HCT116 (cell line): ENCODE data around the gene UBE2D2. TPM values are rescaled to one million over a fixed set of nuclear protein-coding genes. Genes with fewer than 3 reads are reported as not detected.

Experiments
- ATAC-seq: fragments of 200-7000 bp; cut with Tn5 transposase; 2 replicates; pipeline ENCODE4 v1.9.1; 2020; ENCODE audit warnings: mild to moderate bottlenecking, moderate library complexity
- BruUV-seq: library from RNA; stranded (reverse); fragments of 400-500 nt; replicated peaks from 2 replicates; lab custom pipeline; 2021; lab: Mats Ljungman, UMichigan
- CTCF ChIA-PET: fragments of 300-600 bp; sonication (Branson Sonifier 250); formaldehyde crosslinking; loops from one replicate; lab custom pipeline; 2021; ENCODE audit warnings: antibody characterized with exemption; lab: Charles Lee
- POLR2A ChIA-PET: fragments of 300-600, 350-600 bp; sonication (Branson Sonifier 250); formaldehyde crosslinking; loops from one replicate; lab custom pipeline; 2021; ENCODE audit warnings: antibody characterized with exemption; lab: Charles Lee
- RAD21 ChIA-PET, 2 experiments: fragments of 300-600 bp; sonication (Branson Sonifier 250); formaldehyde crosslinking; loops; one replicate each; lab custom pipeline; 2023; ENCODE audit warnings: low total read pairs in 2 of 2; ENCODE audit not compliant: uncharacterized antibody in 2 of 2, unreplicated experiment in 2 of 2, low non-redundant PET in 1 of 2; lab: Charles Lee
- DNase-seq: peaks from one replicate; pipeline ENCODE4 v3.0.0-alpha.2; 2010; ENCODE audit warnings: low read depth, low spot score
- H2AFZ ChIP-seq: fragments of 200-600 bp; shearing (Covaris generic), sonication (generic); 2 replicates; pipeline ENCODE4 v1.6.1; 2017; ENCODE audit warnings: low read depth, mixed run types, mixed read lengths, antibody characterized with exemption, low read length; ENCODE audit not compliant: poor library complexity, severe bottlenecking
- H3K27ac ChIP-seq: 2 replicates; pipeline ENCODE4 v1.5.1; 2012; ENCODE audit warnings: low read depth, low read length
- H3K27me3 ChIP-seq: fragments of 200-600 bp; sonication (generic); 2 replicates; pipeline ENCODE4 v1.6.1; 2016; ENCODE audit warnings: mixed run types, low read length, mixed read lengths; ENCODE audit not compliant: insufficient read depth
- H3K36me3 ChIP-seq, 2 experiments: fragments of 200-500 bp in 1 of 2; fragments of 200-600 bp in 1 of 2; sonication (Bioruptor generic) in 1 of 2; sonication (generic) in 1 of 2; 2 replicates each; pipeline versions ENCODE4 v1.5.1 to v1.6.1; 2014 to 2016; ENCODE audit warnings: low read length in 2 of 2, inconsistent platforms in 1 of 2, mixed read lengths in 1 of 2, mixed run types in 1 of 2; ENCODE audit not compliant: insufficient read depth in 2 of 2, control insufficient read depth in 1 of 2
- H3K4me1 ChIP-seq, 2 experiments: fragments of 200-600 bp in 1 of 2; sonication (generic) in 1 of 2; 2 replicates each; pipeline versions ENCODE4 v1.5.1 to v1.6.1; 2012 to 2017; ENCODE audit warnings: low read length in 2 of 2, inconsistent platforms in 1 of 2, mild to moderate bottlenecking in 1 of 2, mixed read lengths in 1 of 2, mixed run types in 1 of 2, moderate library complexity in 1 of 2; ENCODE audit not compliant: insufficient read depth in 2 of 2, control insufficient read depth in 1 of 2
- H3K4me2 ChIP-seq: fragments of 200-600 bp; sonication (generic); 2 replicates; pipeline ENCODE4 v1.6.1; 2017; ENCODE audit warnings: mixed run types, low read length, mixed read lengths
- H3K4me3 ChIP-seq, 2 experiments: fragments of 200-600 bp in 1 of 2; sonication (generic) in 1 of 2; replicated peaks in 1 of 2; 2 replicates each; pipeline ENCODE4 v1.5.1; 2011 to 2016; ENCODE audit warnings: low read length in 2 of 2, control low read depth in 1 of 2, low read depth in 1 of 2, mild to moderate bottlenecking in 1 of 2, mixed read lengths in 1 of 2, mixed run types in 1 of 2
- H3K79me2 ChIP-seq: fragments of 200-600 bp; sonication (generic); 2 replicates; pipeline ENCODE4 v1.6.1; 2017; ENCODE audit warnings: mild to moderate bottlenecking, mixed run types, low read length, moderate library complexity, mixed read lengths; ENCODE audit not compliant: insufficient read depth
- H3K9ac ChIP-seq: fragments of 200-600 bp; sonication (generic); 2 replicates; pipeline ENCODE4 v1.6.1; 2016; ENCODE audit warnings: low read length, mixed read lengths
- H3K9me2 ChIP-seq: fragments of 200-600 bp; sonication (generic), shearing (Covaris generic); 2 replicates; pipeline ENCODE4 v1.6.1; 2017; ENCODE audit warnings: mixed run types, mild to moderate bottlenecking, moderate library complexity; ENCODE audit not compliant: insufficient read depth
- H3K9me3 ChIP-seq, 2 experiments: fragments of 200-500 bp in 1 of 2; fragments of 200-600 bp in 1 of 2; sonication (Bioruptor generic) in 1 of 2; sonication (generic) in 1 of 2; 2 replicates each; pipeline ENCODE4 v1.6.1; 2014 to 2017; ENCODE audit warnings: low read length in 2 of 2, mixed read lengths in 2 of 2, inconsistent platforms in 1 of 2, low read depth in 1 of 2, mild to moderate bottlenecking in 1 of 2, mixed run types in 1 of 2, moderate library complexity in 1 of 2; ENCODE audit not compliant: control insufficient read depth in 1 of 2, insufficient read depth in 1 of 2
- H4K20me1 ChIP-seq: fragments of 200-600 bp; sonication (generic), shearing (Covaris generic); 2 replicates; pipeline ENCODE4 v1.6.1; 2017; ENCODE audit warnings: mixed run types, mild to moderate bottlenecking, moderate library complexity; ENCODE audit not compliant: insufficient read depth
- EGR1 ChIP-seq: IDR thresholded peaks from 2 replicates; pipeline ENCODE4 v1.6.1; 2012; ENCODE audit warnings: low read depth
- MAX ChIP-seq: IDR thresholded peaks from 2 replicates; pipeline ENCODE4 v1.6.1; 2012
- REST ChIP-seq: IDR thresholded peaks from 2 replicates; pipeline ENCODE4 v1.6.1; 2012; ENCODE audit warnings: low read depth
- SIN3A ChIP-seq: IDR thresholded peaks from 2 replicates; pipeline ENCODE4 v1.6.1; 2012; ENCODE audit warnings: low read depth
- SP1 ChIP-seq: IDR thresholded peaks from 2 replicates; pipeline ENCODE4 v1.6.1; 2012; ENCODE audit warnings: low read depth
- YY1 ChIP-seq: IDR thresholded peaks from 2 replicates; pipeline ENCODE4 v1.6.1; 2011; ENCODE audit warnings: low read length, low read depth, moderate library complexity, mild to moderate bottlenecking; ENCODE audit not compliant: insufficient replicate concordance; ENCODE audit errors: extremely low read depth
- intact Hi-C: fragments of 100-400 bp; cut with micrococcal nuclease; formaldehyde crosslinking; loops from 2 replicates; pipeline ENCODE4 v1.10.0; 2022
- total RNA-seq: library from RNA; stranded (reverse); gene quantifications from one replicate; pipeline ENCODE4 v1.2.1, GENCODE V29; 2021; ENCODE audit not compliant: unreplicated experiment

UBE2D2 gene
- total RNA-seq, 1 experiment from 2014 or later, result 140 TPM

- RAD21 ChIA-PET, result no interaction called here
- no peak overlapping the region for H2AFZ ChIP-seq
- no peak for DNase-seq
- POLR2A ChIA-PET, result interaction anchor here (1.7 kb wide), 1 partner anchor 11 kb away, joined by 3 read pairs; no protein-coding TSS in a partner anchor
- TF ChIP-seq SIN3A, result no peak
- TF ChIP-seq SP1, result no peak
- TF ChIP-seq MAX, result no peak
- no peak for TF ChIP-seq EGR1
- no peak for TF ChIP-seq YY1
- TF ChIP-seq REST, result no peak
- TF ChIP-seq, all 23 proteins: peak for 0
- Histone ChIP-seq H3K79me2 (peaks cover 93% of the 10 kb centered on the region), H3K36me3 (peaks cover 0 to 4% of the 10 kb centered on the region in 2 experiments; a peak in 1 of 4 replicates), H3K9me3 (no peaks in the 10 kb centered on the region), H3K27me3 (no peaks in the 10 kb centered on the region), H3K27ac (no peak overlapping the region), H3K9me2 (no peaks in the 10 kb centered on the region), H3K4me3 (no peak overlapping the region), H3K4me2 (no peak overlapping the region), H3K4me1 (peaks cover 65 to 80% of the 10 kb centered on the region in 2 experiments), H4K20me1 (no peaks in the 10 kb centered on the region), H3K9ac (no peak overlapping the region)
- intact Hi-C loops, result no loop called here
- CTCF ChIA-PET, result no interaction called here
- ATAC-seq, result no peak
- no TSS peak for BruUV-seq
Measured at GRCh38 chr5:139664727-139665351, 103.7 kb downstream of the UBE2D2 start.
